Subcutaneous adipose tissue (tissue), 4 donors: ENCODE results near the gene SH3GL3. TPM values are rescaled to one million over a fixed set of nuclear protein-coding genes. Genes with fewer than 3 reads are reported as not detected.

ENCODE experiments used
- total RNA-seq, 4 donors: library from RNA; depleted of rRNA; stranded (reverse); fragments of >200 nt; gene quantifications; one replicate each; pipeline ENCODE4 v1.1.0, GENCODE V29; 2016
- TF ChIP-seq, protein P1 (sequence below): fragments of 450-650 bp; IDR thresholded peaks from one replicate; pipeline ENCODE4 v1.5.1; 2016; ENCODE audit warnings: low read depth, mild to moderate bottlenecking, control low read depth, antibody characterized with exemption, moderate library complexity

The SH3GL3 gene
- total RNA-seq: not detected

- TF ChIP-seq, protein P1, sequence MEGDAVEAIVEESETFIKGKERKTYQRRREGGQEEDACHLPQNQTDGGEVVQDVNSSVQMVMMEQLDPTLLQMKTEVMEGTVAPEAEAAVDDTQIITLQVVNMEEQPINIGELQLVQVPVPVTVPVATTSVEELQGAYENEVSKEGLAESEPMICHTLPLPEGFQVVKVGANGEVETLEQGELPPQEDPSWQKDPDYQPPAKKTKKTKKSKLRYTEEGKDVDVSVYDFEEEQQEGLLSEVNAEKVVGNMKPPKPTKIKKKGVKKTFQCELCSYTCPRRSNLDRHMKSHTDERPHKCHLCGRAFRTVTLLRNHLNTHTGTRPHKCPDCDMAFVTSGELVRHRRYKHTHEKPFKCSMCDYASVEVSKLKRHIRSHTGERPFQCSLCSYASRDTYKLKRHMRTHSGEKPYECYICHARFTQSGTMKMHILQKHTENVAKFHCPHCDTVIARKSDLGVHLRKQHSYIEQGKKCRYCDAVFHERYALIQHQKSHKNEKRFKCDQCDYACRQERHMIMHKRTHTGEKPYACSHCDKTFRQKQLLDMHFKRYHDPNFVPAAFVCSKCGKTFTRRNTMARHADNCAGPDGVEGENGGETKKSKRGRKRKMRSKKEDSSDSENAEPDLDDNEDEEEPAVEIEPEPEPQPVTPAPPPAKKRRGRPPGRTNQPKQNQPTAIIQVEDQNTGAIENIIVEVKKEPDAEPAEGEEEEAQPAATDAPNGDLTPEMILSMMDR: no peak
Measured at GRCh38 chr15:83446904-83447709, at the start of gene SH3GL3. SH3GL3 (plus strand) TSS chr15:83447341; CDS start chr15:83447534, 193 bp downstream.

DNA sequence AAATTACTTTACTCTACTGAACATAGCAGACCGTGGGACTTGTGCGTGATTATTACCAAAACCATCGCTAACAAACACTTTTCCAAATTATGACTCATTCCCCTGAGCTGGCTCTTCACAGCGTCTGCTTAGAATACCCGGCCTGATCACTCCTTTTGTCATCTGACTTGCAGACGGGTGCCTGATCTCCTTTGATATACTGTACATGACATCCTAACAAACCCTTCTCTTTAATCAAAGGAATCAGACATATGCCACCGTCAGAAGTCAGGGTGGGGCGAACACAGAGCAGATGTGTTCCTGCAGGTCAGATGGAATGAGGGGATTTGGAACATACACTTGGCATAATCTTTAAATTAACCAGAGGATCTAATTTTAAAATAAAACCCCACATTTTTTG, 48.5 kb upstream of the SH3GL3 start:
- TF ChIP-seq, protein P1: no peak

DNA sequence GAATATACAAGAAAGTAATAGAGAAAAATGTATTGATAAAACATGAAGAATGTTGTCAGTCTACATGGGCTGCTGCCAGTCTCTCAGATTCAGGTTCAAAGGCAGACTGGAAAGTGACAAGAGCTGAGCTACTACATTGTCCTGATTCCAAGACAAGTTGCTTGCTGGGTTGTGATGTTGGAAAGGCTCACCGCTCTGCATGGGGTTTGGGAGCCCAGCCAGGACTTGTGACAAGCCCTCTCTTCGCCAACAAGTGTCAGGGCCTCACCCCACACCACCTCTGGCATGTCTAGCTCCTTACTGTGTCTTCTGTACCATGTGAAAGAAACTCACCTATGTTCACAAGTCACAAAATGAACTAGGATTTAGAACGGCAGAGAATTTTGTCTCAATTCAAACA, 43.0 kb upstream of the SH3GL3 start:
- TF ChIP-seq, protein P1: no peak

GRCh38 chr15:83410532-83410931, 36.6 kb upstream of the SH3GL3 start:
- TF ChIP-seq, protein P1: no peak

GRCh38 chr15:83413054-83413719, 34.0 kb upstream of the SH3GL3 start:
- TF ChIP-seq, protein P1: no peak

DNA sequence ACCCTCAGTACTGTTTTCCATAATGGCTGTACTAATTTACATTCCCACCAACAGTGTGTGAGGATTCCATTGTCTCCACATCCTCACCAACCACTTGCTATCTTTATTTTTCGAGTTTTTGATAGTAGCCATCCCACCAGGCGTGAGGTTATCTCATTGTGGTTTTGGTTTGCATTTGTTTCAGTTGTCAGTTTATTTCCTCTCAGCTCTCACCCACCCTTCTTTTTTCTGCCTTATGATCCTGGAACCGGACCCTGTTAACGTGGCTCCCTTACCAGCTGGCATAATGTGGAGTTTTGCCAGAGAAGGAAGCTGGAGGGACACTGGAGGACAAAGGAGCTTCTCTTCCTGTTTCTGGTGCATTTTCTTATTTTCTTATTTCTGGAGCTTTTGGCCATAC, 25.1 kb upstream of the SH3GL3 start:
- TF ChIP-seq, protein P1: no peak

DNA sequence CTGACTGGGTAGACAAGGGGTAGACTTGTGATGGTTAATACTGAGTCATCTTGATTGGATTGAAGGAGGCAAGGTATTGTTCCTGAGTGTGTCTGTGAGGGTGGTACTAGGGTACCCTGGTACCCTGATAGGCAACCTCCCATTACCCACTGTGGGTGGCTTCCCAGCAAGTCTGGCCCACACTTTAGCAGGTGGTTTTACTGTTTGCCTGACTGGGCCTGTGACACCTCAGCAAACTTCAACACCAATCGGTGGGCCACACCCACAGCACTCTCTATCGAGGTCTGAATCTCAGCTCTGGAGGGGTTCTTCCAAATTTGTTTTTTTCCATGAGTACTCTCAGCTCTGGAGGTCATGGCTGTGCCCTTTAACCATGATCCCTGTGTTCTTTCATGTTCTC, 24.6 kb upstream of the SH3GL3 start:
- TF ChIP-seq, protein P1: no peak
